NCI-H345 treated with DMSO at 0.1 percent for 48 hours (cell line): ENCODE measurements around the gene WDR70.
"Not testable (repeated sequence)": the region's sequence is repeated elsewhere in the genome, so short reads cannot be mapped to it uniquely, and the experiment has no call there.

Experiments
- DNase-seq: peaks from one replicate; lab custom pipeline; 2025; ENCODE audit not compliant: unreplicated experiment; lab: John Stamatoyannopoulos, UW

The WDR70 gene

GRCh38 chr5:37379100-37379628 lies at the start of gene WDR70:
WDR70 (plus strand) TSS chr5:37379318; CDS start chr5:37379368, 50 bp downstream.
- DNase-seq = peak; percentile 72

GRCh38 chr5:37334754-37335153 lies 44.4 kb upstream of the WDR70 start:
- not testable (repeated sequence) for DNase-seq

GRCh38 chr5:37342741-37343140 lies 36.4 kb upstream of the WDR70 start:
- not testable (repeated sequence) for DNase-seq

DNA sequence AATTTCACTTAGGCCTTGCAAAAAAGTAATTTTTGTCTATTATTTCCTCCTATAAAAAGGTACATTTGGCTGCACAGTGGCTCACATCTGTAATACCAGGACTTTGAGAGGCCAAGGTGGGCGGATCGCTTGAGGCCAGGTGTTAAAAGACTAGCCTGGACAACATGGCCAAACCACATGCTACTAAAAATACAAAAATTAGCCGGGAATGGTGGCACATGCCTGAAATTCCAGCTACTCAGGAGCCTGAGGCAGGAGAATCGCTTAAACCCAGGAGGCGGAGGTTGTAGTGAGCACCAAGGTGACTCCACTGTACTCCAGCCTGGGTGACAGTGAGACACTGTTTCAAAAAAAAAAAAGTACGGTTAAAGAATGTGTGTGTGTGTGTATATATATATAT lies 24.0 kb upstream of the WDR70 start:
- no peak for DNase-seq

GRCh38 chr5:37370550-37370863 lies 8.6 kb upstream of the WDR70 start:
- DNase-seq = no peak

DNA sequence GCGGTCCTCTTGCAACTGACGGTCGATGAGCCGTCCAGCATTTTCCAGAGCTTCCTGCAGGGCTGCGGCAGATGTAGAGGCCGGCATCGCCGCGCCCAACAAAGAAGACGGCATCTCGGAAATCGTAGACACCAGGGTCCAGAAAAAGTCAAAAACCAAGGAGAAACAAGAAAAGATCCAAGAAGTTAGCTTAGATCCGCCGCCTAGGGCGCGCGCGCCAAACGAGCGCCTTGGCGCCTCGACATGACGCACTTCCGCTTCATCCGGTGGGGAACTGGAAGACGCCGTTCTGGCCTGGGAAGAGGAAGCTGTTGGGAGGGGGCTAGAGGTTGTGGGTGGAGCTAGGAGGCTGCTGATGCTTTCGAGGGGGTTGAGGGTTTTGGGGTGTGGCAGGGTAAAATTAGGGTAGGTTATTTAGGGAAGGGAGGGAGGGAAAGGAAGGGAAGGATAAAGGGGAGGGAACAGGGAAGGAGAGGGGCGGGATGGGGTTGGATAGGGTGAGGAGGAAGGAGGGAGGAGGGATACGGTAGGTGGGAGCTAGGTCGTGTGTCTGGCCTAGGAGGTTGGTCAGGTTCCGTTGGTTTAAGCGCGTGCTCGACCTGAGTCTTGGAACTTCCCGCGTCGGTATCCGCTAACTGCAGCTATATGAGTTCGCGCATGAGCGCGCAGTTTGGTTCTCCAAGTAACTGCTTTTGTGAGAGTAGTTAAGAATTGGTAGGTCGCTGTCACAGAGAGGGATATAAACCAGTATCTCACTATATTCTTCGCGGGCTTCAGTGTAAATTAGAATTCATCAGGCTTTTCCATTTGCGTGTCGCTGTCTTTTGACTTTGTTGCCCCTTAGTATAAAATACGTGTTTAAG lies 8.0 kb upstream of the WDR70 start, which contains the start of gene NUP155:
Gene NUP155 (minus strand): TSS at position 243 of the 863 bp plus-strand sequence. CDS start 129 bp downstream, at position 114.
- peak; percentile 88 for DNase-seq

DNA sequence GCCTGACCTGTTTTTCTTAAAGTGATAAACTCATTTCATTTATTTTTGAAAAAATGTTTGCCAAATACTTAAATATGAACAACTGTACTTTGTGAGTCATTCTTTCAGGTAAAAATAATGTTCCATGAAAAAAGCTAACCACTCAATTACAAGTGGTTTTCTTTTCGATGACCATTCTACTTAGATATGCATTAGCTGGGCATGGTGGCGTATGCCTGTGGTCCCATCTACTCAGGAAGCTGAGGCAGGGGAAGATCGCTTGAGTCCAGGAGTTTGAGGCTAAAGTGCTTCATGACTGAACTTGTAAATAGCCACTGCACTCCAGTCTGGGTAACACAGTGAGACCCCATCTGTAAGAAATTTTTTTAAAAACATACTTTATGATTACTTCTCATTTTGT lies 4.0 kb upstream of the WDR70 start:
- DNase-seq = no peak

GRCh38 chr5:37378066-37378465 lies 1.1 kb upstream of the WDR70 start:
- DNase-seq = not testable (repeated sequence)

- no peak for DNase-seq
Measured at GRCh38 chr5:37391591-37391990, 12.5 kb downstream of the WDR70 start.

DNA sequence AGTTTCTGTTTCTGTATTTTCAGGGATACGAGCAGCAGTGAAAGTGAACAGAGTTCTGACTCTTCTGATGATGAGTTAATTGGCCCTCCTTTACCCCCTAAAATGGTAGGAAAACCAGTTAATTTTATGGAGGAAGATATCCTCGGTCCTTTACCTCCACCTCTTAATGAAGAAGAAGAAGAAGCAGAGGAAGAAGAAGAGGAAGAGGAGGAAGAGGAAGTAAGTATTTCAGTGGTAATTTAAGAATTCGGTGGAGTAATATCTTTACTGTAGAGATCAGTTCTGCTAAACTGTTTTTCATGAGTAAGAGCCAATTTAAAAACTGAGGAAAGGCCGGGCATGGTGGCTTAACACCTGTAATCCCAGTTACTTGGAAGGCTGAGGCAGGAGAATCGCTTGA lies 17.2 kb downstream of the WDR70 start:
- DNase-seq = no peak

DNA sequence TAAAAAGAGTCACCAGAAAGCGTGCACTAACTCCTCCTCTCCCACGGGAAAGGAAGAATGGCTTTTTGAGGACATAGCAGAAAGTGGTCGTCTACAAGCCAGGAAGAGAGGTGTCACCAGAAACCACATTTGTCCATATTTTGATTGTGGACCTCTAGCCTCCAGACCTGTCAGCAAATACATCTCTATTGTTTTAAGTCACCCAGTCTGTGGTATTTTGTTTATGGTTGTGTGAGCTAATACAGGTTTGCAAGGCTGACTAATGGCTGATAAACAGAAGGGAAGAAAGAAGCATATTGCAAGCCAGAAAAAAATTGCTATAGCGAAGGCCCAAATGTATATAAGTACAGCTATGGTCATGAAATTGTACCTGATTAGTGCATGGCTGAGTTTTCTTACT lies 21.4 kb downstream of the WDR70 start:
- no peak for DNase-seq

- DNase-seq = no peak
Measured at GRCh38 chr5:37412515-37412914, 33.4 kb downstream of the WDR70 start.

DNA sequence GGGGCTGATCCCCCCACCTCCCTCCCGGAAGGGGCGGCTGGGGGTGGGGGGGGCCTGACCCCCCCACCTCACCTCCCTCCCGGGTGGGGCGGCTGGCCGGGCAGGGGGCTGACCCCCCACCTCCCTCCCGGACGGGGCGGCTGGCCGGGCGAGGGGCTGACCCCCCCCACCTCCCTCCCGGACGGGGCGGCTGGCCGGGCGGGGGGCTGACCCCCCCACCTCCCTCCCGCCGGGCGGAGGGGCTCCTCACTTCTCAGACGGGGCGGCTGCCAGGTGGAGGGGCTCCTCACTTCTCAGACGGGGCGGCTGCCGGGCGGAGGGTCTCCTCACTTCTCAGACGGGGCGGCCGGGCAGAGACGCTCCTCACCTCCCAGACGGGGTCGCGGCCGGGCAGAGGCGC lies 36.3 kb downstream of the WDR70 start:
- not testable (repeated sequence) for DNase-seq

- no peak for DNase-seq
Measured at GRCh38 chr5:37417347-37417746, 38.2 kb downstream of the WDR70 start.

GRCh38 chr5:37424441-37424840 lies 45.3 kb downstream of the WDR70 start:
- DNase-seq = no peak

DNA sequence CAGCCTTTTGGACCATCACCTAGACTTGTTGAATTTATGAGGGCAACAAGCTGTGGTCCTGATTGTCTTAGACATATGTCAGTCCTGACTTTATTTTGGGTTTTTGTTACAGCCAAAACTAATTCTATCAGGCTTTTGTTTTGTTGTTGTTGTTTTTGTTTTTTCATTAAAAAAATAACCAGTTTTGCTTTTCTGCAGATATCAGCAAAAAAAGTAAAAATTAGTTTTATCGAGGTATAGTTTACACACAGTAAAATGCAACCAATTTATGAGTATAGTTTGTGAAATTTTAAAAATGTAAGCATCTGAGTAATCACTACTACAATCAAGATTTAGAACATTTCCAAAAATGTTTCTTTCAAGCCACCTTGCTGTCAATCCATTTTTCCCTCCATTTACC lies 48.9 kb downstream of the WDR70 start:
- no peak for DNase-seq

- no peak for DNase-seq
Measured at GRCh38 chr5:37435261-37435660, 56.1 kb downstream of the WDR70 start.

GRCh38 chr5:37436146-37436934 lies 57.2 kb downstream of the WDR70 start:
- no peak for DNase-seq

DNA sequence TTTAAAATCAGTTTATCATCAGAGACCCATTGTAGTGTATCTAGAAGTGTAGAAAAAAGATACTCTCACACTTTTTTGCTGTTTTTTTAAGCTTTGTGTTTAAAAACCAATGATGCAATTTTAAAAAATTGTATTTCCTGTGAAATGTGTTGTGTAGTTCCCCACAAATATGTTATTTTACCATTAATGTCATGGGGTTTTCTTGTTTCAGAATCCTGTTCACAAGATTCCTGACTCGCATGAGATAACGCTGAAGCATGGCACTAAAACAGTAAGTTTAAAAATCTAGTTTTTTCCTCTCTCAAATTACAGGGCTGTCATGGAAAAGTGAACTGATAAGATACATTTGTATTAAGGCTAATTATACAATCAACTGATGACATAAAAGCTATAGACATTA lies 58.6 kb downstream of the WDR70 start:
- no peak for DNase-seq

GRCh38 chr5:37445783-37446182 lies 66.7 kb downstream of the WDR70 start:
- DNase-seq = not testable (repeated sequence)

- no peak for DNase-seq
Measured at GRCh38 chr5:37448941-37449340, 69.8 kb downstream of the WDR70 start.

DNA sequence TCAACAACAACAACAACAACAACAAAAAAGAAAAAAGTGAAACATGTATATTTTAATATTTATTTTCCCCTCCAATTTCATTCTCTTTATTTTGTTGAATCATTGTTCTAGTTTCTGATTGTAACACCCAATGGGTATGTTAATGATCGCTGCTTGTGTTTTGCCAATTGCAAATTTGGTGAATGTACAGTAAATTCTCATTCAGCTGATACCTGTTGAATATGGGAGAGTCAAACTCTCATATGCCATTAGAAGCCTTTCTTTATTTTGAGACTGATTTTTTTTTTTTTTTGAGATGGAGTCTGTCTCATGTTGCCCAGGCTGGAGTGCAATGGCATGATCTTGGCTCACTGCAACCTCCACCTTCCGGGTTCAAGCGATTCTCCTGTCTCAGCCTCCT lies 72.9 kb downstream of the WDR70 start:
- DNase-seq = not testable (repeated sequence)
